ENCODE results near the gene ZFP1.

- TF ChIP-seq POU6F1 (CRISPR knock-in tag; IDR thresholded peaks at IDR 0.05; ENCODE audit: borderline replicate concordance, low read depth) (no peak), CREB5 (CRISPR knock-in tag; IDR thresholded peaks at IDR 0.05; ENCODE audit: low read depth) (no peak), ZC3H10 (CRISPR knock-in tag; IDR thresholded peaks at IDR 0.05) (no peak), ZFP30 (CRISPR knock-in tag; IDR thresholded peaks at IDR 0.05) (no peak), ZNF565 (CRISPR knock-in tag; conservative IDR thresholded peaks at IDR 0.05; ENCODE audit: low read depth) (no peak), SNAI2 (CRISPR knock-in tag; IDR thresholded peaks at IDR 0.05) (no peak)
Observed at GRCh38 chr16:75109732-75110243, 38.5 kb upstream of the ZFP1 start.
